Activated CD4-positive, CD25-positive, alpha-beta regulatory T cell treated with anti-CD3 and anti-CD28 coated beads, Interleukin-2, amount 50 U/mL, for 24 hours (primary cell): Measurements from ENCODE around the gene NUMBL.

ENCODE experiments used
- ATAC-seq, 2 donors: fragments of 150-1000 bp; cut with Tn5 transposase; one replicate each; pipeline ENCODE4 v1.10.0; 2021; ENCODE audit warnings: mild to moderate bottlenecking in 1 of 2, moderate library complexity in 1 of 2

Gene NUMBL

GRCh38 chr19:40716031-40716481 is 25.6 kb upstream of the NUMBL start:
- peak; percentile 29 to 36 for ATAC-seq

DNA sequence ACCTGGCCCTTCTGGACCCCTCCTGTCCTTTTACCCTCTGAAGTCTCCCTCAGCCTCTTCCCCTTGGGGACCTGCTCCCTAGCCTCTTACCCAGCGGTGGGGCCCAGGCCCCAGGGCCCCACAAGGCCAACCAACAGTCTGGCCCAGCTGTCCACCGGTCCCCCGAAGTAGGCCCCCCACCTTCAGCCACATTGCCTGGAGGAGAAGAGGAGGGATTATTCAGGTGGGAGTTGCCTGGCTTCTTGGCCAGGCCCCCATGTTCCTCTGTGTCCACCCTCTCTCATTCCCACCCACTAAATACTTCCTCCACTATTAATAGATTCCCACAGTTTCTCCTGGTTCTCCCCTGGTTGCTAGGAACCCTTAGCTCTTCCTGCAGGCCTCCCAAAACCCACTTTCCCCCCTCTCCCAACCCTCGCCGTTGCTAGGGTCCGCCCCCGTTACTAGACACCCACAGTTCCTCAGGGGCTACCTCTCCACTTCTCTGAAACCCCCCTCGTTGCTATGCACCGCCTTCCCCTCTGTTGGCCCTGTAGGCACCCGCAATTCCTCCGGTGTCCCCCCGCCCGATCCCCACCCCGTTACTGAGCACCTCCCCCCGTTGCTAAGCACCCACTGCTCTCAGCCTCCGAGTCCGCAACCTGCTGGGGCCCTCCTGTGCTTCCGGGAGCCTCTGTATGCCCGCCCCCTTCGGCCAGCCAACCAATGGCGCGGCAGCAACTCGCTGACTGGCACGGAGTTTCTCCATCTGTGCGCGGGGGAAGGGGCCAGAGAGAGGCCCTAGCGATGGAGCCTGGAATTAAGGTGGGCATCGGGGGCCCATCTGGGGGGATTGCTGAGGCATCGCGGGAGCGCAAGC is 24.2 kb upstream of the NUMBL start:
- ATAC-seq: peak; percentile 72 to 76

DNA sequence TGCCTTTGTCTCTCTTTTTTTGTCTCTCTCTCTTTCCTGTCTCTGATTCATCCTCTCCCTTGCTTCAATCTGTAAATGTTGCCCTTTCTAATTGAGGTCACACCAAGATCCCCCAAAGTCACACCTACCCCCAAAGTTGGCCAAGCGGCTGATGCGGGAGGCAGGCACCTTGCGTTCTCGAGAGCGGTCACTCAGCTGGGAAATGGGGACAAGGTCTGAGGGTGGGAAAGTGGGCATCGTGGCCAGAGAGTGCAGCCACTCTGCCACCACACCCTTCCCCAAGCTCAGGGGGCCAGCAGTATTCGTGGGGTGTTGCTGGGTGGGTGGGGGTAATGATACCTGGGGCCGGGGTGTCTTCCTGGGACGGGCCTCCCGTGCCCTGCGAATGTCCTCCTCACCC is 23.5 kb upstream of the NUMBL start:
- ATAC-seq: no peak

DNA sequence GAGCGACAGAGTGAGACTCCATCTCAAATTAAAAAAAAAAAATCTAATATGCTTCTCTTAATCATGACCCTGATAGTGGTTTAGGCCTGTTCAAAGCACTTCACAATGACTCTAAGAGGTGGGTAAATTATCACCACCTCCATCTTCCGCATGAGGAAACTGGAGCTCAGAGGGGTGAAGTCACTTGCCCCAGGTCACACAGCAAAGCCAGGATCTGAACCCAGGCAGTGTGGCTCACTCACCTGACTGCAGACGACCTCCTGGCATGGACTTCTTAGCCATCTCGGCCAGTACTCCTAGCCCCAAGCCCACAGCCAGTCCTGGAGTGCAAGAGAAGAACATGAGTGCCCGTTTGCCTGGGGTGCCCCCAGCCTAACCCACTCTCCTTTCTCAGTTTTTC is 19.4 kb upstream of the NUMBL start:
- no peak for ATAC-seq

DNA sequence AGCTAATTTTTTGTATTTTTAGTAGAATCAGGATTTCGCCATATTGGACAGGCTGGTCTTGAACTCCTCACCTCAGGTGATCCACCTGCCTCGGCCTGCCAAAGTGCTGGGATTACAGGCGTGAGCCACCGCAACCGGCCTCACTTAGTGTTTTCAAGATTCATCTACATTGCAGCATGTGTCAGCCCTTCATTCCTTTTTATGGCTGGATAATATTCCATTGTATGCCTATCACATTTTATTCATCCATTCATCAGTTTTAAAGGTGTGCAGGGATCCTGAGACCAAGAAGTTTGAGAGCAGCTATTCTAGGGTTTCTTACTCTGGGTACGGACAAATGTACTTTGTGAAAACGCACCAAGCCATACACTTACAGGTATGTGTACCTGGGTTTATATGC is 17.2 kb upstream of the NUMBL start:
- ATAC-seq: no peak

GRCh38 chr19:40705950-40706619 is 15.6 kb upstream of the NUMBL start:
- ATAC-seq: no peak

- no peak for ATAC-seq
Observed at GRCh38 chr19:40705362-40705651, 14.9 kb upstream of the NUMBL start.

- ATAC-seq: no peak
Observed at GRCh38 chr19:40704491-40705361, 14.3 kb upstream of the NUMBL start.

- no peak for ATAC-seq
Observed at GRCh38 chr19:40703029-40703755, 12.7 kb upstream of the NUMBL start.

DNA sequence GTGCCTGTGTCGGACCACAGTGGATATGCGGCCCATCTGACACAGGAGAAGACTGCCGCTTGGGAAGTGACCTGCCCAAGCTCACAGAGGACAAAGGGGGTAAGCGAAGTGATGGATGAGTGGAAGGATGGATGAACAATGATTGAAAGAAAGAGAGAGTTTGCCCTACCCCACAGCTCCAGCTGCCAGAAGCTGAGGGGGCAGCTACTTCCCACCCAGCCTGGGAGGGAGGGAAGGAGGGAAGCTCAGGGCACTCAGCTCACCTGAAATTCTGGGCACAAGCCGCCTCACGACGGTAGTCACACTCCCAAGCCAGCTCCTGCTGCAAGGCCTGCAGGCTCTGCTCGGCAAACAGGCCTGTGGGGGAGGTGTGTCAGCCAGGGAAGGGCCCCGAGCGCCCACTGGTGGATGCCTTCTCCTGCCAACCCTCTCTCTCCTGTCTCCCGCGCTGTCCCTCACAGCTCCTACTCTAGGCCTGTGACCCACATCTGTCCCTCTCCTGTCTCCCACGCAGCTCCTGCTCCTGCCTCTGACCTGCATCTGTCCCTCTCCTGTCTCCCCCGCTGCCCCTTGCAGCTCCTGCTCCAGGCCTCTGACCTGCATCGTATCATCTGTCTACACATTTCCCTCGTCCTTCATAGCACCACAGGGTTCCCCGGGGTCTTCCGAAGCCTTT is 12.0 kb upstream of the NUMBL start:
- no peak for ATAC-seq

DNA sequence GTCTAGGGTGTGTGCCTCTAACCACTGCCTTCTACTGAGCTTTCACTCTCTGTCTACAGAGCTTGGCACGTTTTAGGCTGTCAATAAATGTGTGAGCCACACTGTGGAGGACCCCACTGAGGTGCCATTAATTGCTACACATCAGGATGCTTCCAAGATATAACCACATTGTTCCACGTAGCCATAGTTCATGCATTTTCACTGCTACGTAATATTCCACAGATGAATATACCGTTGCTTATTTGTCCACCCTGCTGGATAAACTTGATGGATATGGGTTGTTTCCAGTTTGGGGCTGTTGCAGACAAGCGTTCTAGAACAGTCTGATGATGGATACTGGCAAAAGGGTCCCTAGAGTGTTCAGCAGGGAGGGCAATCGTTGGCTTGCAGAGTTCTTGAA is 11.3 kb upstream of the NUMBL start:
- ATAC-seq: no peak

DNA sequence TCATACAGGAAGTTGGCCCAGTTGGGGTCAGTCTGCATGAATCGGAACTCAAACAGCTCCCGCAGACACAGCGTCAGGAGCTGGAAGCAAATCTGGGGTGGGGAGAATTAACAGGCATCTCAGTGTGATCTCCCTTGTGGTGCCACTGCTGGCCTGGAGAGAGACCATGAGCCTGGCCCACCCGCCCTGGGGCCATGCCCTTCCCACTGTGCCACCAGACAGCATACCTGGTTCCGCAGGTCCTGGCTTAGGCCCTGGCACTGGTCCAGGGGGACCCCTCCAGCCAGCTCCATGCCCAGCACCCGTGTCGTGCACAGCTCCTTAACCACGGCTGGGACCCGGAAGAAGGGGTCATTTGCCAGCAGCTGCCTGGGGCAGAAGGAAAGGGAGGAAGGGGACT is 9.6 kb upstream of the NUMBL start:
- ATAC-seq: no peak

DNA sequence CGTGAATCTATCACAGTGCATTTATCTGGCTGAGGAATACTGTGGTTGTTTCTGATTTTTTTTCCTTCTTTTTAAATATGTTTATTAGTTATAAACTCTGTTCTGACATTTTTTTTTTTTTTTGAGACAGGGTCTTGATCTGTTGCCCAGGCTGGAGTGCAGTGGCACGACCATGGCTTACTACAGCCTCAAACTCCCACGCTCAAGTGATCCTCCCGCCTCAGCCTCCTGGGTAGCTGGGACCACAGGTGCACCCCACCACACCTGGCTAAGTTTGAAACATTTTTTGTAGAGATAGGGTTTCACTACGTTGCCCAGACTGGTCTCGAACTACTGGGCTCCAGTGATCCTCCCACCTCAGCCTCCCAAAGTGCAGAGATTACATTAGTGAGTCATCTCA is 6.6 kb upstream of the NUMBL start:
- ATAC-seq: no peak

GRCh38 chr19:40695881-40696280 is 5.4 kb upstream of the NUMBL start:
- ATAC-seq: no peak

DNA sequence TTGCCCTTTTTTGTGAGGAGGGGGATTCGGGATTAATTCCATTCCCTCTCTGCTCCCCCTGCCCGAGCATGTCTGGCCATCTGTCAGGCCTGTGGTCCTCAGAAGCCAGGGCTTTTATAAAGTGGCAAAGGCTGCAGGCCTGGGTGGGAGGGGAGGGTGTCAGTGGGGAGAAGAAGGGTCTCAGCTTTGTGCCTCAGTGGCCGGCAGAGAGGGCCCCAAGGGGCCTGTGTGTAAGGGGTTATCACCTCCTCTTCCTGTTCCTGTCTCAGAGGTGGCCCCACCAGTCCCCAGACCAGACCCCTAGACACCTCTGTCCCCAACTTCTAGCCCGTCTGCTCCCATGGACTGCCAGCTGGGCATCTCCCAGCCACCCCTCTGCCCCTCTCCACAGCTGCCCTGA is 3.4 kb upstream of the NUMBL start:
- ATAC-seq: no peak

DNA sequence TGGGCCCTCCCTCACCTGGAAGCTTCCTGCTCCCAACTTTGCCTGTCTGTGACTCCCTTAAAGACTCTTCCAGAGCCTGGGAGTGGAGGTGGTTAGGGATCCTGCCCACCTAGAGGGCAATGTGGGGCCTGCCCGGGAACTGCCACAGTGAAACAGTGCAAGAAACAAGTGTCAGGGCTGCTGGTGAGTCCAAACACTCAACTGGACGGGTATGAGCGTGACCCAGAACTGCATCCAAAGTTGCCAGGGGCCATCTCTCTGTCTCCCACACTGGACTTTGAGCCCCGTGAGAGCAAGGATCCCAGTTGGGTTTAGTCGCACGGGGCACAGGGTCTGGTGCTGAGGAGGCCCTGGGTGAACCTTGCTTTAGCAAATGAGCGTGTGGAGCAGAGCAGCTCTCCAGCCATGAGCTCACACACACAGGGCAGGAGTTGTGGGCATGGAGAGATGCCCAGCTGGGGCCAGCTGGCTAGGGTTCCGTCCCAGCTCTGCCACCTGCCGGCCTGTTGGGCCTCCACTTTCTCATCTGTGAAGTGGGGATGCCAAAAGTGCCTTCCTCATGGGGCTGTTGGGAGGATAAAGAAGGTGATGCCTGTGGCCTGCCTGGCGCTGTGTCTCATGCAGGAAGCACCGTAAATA is 2.8 kb upstream of the NUMBL start:
- no peak for ATAC-seq

DNA sequence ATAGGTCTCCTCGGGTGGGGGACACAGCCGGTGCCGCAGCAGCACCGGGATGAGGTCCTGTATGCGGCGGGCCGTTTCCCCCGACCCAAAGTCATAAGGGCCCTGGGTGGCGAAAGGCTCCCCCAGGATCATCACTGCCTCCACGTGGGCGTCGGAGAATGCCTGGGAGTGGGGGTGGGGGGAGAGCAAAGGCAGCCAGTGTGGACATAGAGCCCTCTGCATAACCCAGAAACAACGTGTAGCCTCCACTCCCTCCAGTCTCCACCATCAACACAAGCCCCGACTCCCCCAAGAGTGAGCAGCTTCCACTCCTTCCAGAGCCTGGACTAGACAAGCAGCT is 1.7 kb upstream of the NUMBL start:
- no peak for ATAC-seq

- ATAC-seq: no peak
Observed at GRCh38 chr19:40691421-40692211, 1.2 kb upstream of the NUMBL start.

- ATAC-seq: peak; percentile 81 to 84
Observed at GRCh38 chr19:40690693-40691420, 406 bp upstream of the NUMBL start.

GRCh38 chr19:40689339-40690049 is 957 bp downstream of the NUMBL start:
- ATAC-seq: no peak
